A549 (cell line): ENCODE measurements around the gene MMP17. TPM values are rescaled to one million over a fixed set of nuclear protein-coding genes. Genes with fewer than 3 reads are reported as not detected.

Experiments
- ATAC-seq, 2 experiments: fragments of 200-7000 bp in 1 of 2; fragments of >200 bp in 1 of 2; cut with Nextera tagmentation in 1 of 2; cut with Tn5 transposase in 1 of 2; 3 replicates each; pipeline versions ENCODE4 v1.8.0 to v1.9.1; 2018 to 2020; ENCODE audit warnings: mild to moderate bottlenecking in 1 of 2, moderate library complexity in 1 of 2
- CTCF ChIA-PET: fragments of 300-600 bp; sonication (Branson Sonifier 250); formaldehyde crosslinking; extraction: SDS; loops from one replicate; lab custom pipeline; 2021; ENCODE audit warnings: antibody characterized with exemption, inconsistent platforms; lab: Yijun Ruan, JAX
- POLR2A ChIA-PET: fragments of 350-600 bp; formaldehyde crosslinking; extraction: SDS; loops from one replicate; lab custom pipeline; 2021; ENCODE audit warnings: antibody characterized with exemption, inconsistent platforms; lab: Yijun Ruan, JAX
- DNase-seq, 2 experiments: peaks; one replicate each; pipeline versions ENCODE4 v3.0.0 to v3.0.0-alpha.2; 2011 to 2016; ENCODE audit warnings: low read depth in 1 of 2, low spot score in 1 of 2
- FAIRE-seq: peaks from 2 replicates; lab custom pipeline; 2011; peaks lifted over from hg19 to GRCh38; lab: Jason Lieb, UNC
- H3K27ac ChIP-seq, 2 experiments: fragments of >200 bp; sonication (Bioruptor Twin); formaldehyde crosslinking; 3 replicates each; pipeline ENCODE4 v1.5.1; 2016 to 2017
- H3K4me1 ChIP-seq: fragments of >200 bp; sonication (Bioruptor Twin); formaldehyde crosslinking; 3 replicates; pipeline ENCODE4 v1.6.1; 2016
- H3K4me2 ChIP-seq: fragments of >200 bp; sonication (Bioruptor Twin); formaldehyde crosslinking; 3 replicates; pipeline ENCODE4 v1.6.1; 2016
- H3K4me3 ChIP-seq: fragments of >200 bp; sonication (Bioruptor Twin); formaldehyde crosslinking; 3 replicates; pipeline ENCODE4 v1.5.1; 2016
- H3K9me3 ChIP-seq: fragments of >200 bp; sonication (Bioruptor Twin); formaldehyde crosslinking; 3 replicates; pipeline ENCODE4 v1.6.1; 2016
- ATOH8 ChIP-seq: fragments of 250-450 bp; sonication (Bioruptor Pico); IDR thresholded peaks from 2 replicates; pipeline ENCODE4 v1.5.0; 2020; ENCODE audit warnings: low read depth, mild to moderate bottlenecking, moderate library complexity
- CBX2 ChIP-seq: fragments of 200-600 bp; sonication (generic); IDR thresholded peaks from 2 replicates; pipeline ENCODE4 v1.6.1; 2016; ENCODE audit warnings: low read depth, mild to moderate bottlenecking, borderline replicate concordance
- CHD4 ChIP-seq: fragments of 200-600 bp; sonication (generic); IDR thresholded peaks from 2 replicates; pipeline ENCODE4 v1.6.1; 2016; ENCODE audit warnings: antibody characterized with exemption, mild to moderate bottlenecking, borderline replicate concordance
- ESRRA ChIP-seq: fragments of 150-350 bp; IDR thresholded peaks from 2 replicates; pipeline ENCODE4 v1.6.1; 2014; ENCODE audit warnings: mild to moderate bottlenecking, low read length, borderline replicate concordance
- FOXS1 ChIP-seq: fragments of 250-450 bp; sonication (Bioruptor Pico); IDR thresholded peaks from 2 replicates; pipeline ENCODE4 v1.5.0; 2020; ENCODE audit warnings: mild to moderate bottlenecking, moderate library complexity
- GATA3 ChIP-seq: IDR thresholded peaks from 2 replicates; pipeline ENCODE4 v1.6.1; 2012; ENCODE audit warnings: borderline replicate concordance
- HDAC2 ChIP-seq: fragments of 200-600 bp; sonication (generic); IDR thresholded peaks from 2 replicates; pipeline ENCODE4 v1.6.1; 2016
- HEYL ChIP-seq: fragments of 250-450 bp; sonication (Bioruptor Pico); IDR thresholded peaks from 2 replicates; pipeline ENCODE4 v1.8.0; 2021; ENCODE audit warnings: mild to moderate bottlenecking, moderate library complexity
- HMGXB4 ChIP-seq: fragments of 250-450 bp; sonication (Bioruptor Pico); IDR thresholded peaks from 2 replicates; pipeline ENCODE4 v1.5.0; 2021; ENCODE audit warnings: mild to moderate bottlenecking, moderate library complexity, borderline replicate concordance
- HOXA7 ChIP-seq: fragments of 250-450 bp; sonication (Bioruptor Pico); IDR thresholded peaks from 2 replicates; pipeline ENCODE4 v1.5.0; 2020; ENCODE audit warnings: mild to moderate bottlenecking, moderate library complexity
- HOXB5 ChIP-seq: fragments of 250-450 bp; sonication (Bioruptor Pico); IDR thresholded peaks from 2 replicates; pipeline ENCODE4 v1.5.0; 2020; ENCODE audit warnings: mild to moderate bottlenecking, moderate library complexity
- JUN ChIP-seq, 2 experiments: fragments of >200 bp; sonication (Bioruptor Twin); formaldehyde crosslinking; IDR thresholded peaks; 2 replicates in 1 of 2; 3 replicates in 1 of 2; pipeline ENCODE4 v1.6.1; 2016 to 2017
- JUNB ChIP-seq: fragments of >200 bp; sonication (Bioruptor Twin); formaldehyde crosslinking; IDR thresholded peaks from 2 replicates; pipeline ENCODE4 v1.6.1; 2016
- MAFK ChIP-seq: fragments of 450-650 bp; IDR thresholded peaks from 2 replicates; pipeline ENCODE4 v1.6.1; 2014; ENCODE audit not compliant: partially characterized antibody
- MAZ ChIP-seq: fragments of 150-350 bp; IDR thresholded peaks from 2 replicates; pipeline ENCODE4 v1.6.1; 2014; ENCODE audit warnings: antibody characterized with exemption, low read depth, low read length, borderline replicate concordance
- NFE2L2 ChIP-seq: fragments of 150-350 bp; conservative IDR thresholded peaks from 2 replicates; pipeline ENCODE4 v1.6.1; 2014; ENCODE audit warnings: low read length
- NPAS2 ChIP-seq: fragments of 250-450 bp; sonication (Bioruptor Pico); IDR thresholded peaks from 2 replicates; pipeline ENCODE4 v1.8.0; 2022; ENCODE audit warnings: mild to moderate bottlenecking, moderate library complexity, borderline replicate concordance
- NR3C1 ChIP-seq: fragments of >200 bp; sonication (Bioruptor Twin); formaldehyde crosslinking; IDR thresholded peaks from 3 replicates; pipeline ENCODE4 v1.6.1; 2017
- POLR2A ChIP-seq: IDR thresholded peaks from 2 replicates; pipeline ENCODE4 v1.6.1; 2012; ENCODE audit warnings: mild to moderate bottlenecking, low read length
- POLR2AphosphoS2 ChIP-seq: conservative IDR thresholded peaks from 2 replicates; pipeline ENCODE4 v1.6.1; 2012; ENCODE audit warnings: low read length, improper control_type of control experiment, inconsistent platforms
- RCOR1 ChIP-seq: fragments of 150-350 bp; IDR thresholded peaks from 2 replicates; pipeline ENCODE4 v1.6.1; 2014; ENCODE audit warnings: antibody characterized with exemption, low read length, low read depth
- SMC3 ChIP-seq: fragments of >200 bp; sonication (Bioruptor Twin); formaldehyde crosslinking; IDR thresholded peaks from 3 replicates; pipeline ENCODE4 v1.6.1; 2018; ENCODE audit warnings: inconsistent platforms
- SREBF2 ChIP-seq: fragments of 450-650 bp; IDR thresholded peaks from 2 replicates; pipeline ENCODE4 v1.6.1; 2014; ENCODE audit warnings: mild to moderate bottlenecking, moderate library complexity
- TFCP2L1 ChIP-seq: fragments of 250-450 bp; sonication (Bioruptor Pico); IDR thresholded peaks from 2 replicates; pipeline ENCODE4 v1.5.0; 2021; ENCODE audit warnings: mild to moderate bottlenecking
- USF2 ChIP-seq: fragments of 450-650 bp; IDR thresholded peaks from 2 replicates; pipeline ENCODE4 v1.6.1; 2014; ENCODE audit warnings: antibody characterized with exemption
- ZC3H11A ChIP-seq: fragments of 450-650 bp; IDR thresholded peaks from 2 replicates; pipeline ENCODE4 v1.6.1; 2014; ENCODE audit warnings: antibody characterized with exemption, mild to moderate bottlenecking
- ZFP36 ChIP-seq: fragments of 450-650 bp; IDR thresholded peaks from 2 replicates; pipeline ENCODE4 v1.6.1; 2014; ENCODE audit warnings: borderline replicate concordance; ENCODE audit not compliant: partially characterized antibody
- WGBS: methylation state at CpG from one replicate; pipeline ENCODE4 v1.1.6; 2017; ENCODE audit errors: missing lambda C conversion rate; 5-methylcytosine and 5-hydroxymethylcytosine counted together
- polyA plus RNA-seq, 4 experiments: library from polyadenylated mRNA; depleted of rRNA in 3 of 4; stranded (reverse); fragments of >200 nt; fragmentation: RNase III in 1 of 4; extraction: RNeasy Plus Mini Kit Qiagen cat#74134 plus additional on column Dnase treatment in 1 of 4; gene quantifications; 2 replicates in 3 of 4; 3 replicates in 1 of 4; pipeline ENCODE4 v1.2.3, GENCODE V29; 2011 to 2017
- TF ChIP-seq, protein P1 (sequence below): fragments of >200 bp; sonication (Bioruptor Twin); formaldehyde crosslinking; IDR thresholded peaks from 3 replicates; pipeline ENCODE4 v1.5.1; 2016
- TF ChIP-seq, protein P2 (sequence below): IDR thresholded peaks from 2 replicates; pipeline ENCODE4 v1.6.1; 2012; ENCODE audit warnings: low read depth, borderline replicate concordance
- TF ChIP-seq, protein P3 (sequence below): fragments of 200-600 bp; sonication (generic); IDR thresholded peaks from 2 replicates; pipeline ENCODE4 v1.6.1; 2016; ENCODE audit warnings: antibody characterized with exemption, mild to moderate bottlenecking, moderate library complexity

The MMP17 gene
- polyA plus RNA-seq, 2 of the 4 experiments (the other 2 are of a cell fraction) = 6.2 to 7.9 TPM

- TF ChIP-seq HEYL (CRISPR knock-in tag) (no peak), HOXA7 (CRISPR knock-in tag) (no peak), ATOH8 (no peak)
- TF ChIP-seq, all 56 proteins: peak for 0
Observed at GRCh38 chr12:131864469-131864868, 36.3 kb downstream of the MMP17 start (continued).

- Histone ChIP-seq H3K4me3 (no peak overlapping the region), H3K27ac (peak overlapping the region; percentile 96), H3K4me1 (peaks cover 66% of the 10 kb centered on the region), H3K9me3 (no peaks in the 10 kb centered on the region), H3K4me2 (peak overlapping the region; percentile 62)
- ATAC-seq (peak; percentile 62), FAIRE-seq (peak; percentile 98), DNase-seq (peak; percentile 96)
- ChIA-PET CTCF (interaction anchor here (0.8 to 3.2 kb wide), 5 partner anchors 15 to 136 kb away, joined by 3 to 17 read pairs (median 4); partner anchors contain the start of gene EP400), POLR2A (interaction anchor here (1.0 to 1.6 kb wide), 3 partner anchors 31 to 84 kb away, joined by 4 to 6 read pairs (median 5); partner anchors contain the start of gene EP400)
- WGBS = 4% methylated on average over 20 of the region's 20 CpGs
- TF ChIP-seq, protein P1, sequence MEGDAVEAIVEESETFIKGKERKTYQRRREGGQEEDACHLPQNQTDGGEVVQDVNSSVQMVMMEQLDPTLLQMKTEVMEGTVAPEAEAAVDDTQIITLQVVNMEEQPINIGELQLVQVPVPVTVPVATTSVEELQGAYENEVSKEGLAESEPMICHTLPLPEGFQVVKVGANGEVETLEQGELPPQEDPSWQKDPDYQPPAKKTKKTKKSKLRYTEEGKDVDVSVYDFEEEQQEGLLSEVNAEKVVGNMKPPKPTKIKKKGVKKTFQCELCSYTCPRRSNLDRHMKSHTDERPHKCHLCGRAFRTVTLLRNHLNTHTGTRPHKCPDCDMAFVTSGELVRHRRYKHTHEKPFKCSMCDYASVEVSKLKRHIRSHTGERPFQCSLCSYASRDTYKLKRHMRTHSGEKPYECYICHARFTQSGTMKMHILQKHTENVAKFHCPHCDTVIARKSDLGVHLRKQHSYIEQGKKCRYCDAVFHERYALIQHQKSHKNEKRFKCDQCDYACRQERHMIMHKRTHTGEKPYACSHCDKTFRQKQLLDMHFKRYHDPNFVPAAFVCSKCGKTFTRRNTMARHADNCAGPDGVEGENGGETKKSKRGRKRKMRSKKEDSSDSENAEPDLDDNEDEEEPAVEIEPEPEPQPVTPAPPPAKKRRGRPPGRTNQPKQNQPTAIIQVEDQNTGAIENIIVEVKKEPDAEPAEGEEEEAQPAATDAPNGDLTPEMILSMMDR = no peak
- no peak for TF ChIP-seq SMC3
- no peak for TF ChIP-seq ESRRA
- no peak for TF ChIP-seq TFCP2L1 (CRISPR knock-in tag)
- no peak for TF ChIP-seq HDAC2
- TF ChIP-seq FOXS1 (CRISPR knock-in tag) = no peak
- TF ChIP-seq, protein P2, sequence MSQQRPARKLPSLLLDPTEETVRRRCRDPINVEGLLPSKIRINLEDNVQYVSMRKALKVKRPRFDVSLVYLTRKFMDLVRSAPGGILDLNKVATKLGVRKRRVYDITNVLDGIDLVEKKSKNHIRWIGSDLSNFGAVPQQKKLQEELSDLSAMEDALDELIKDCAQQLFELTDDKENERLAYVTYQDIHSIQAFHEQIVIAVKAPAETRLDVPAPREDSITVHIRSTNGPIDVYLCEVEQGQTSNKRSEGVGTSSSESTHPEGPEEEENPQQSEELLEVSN = no peak
- no peak for TF ChIP-seq ZC3H11A
- peak; percentile 86 for TF ChIP-seq JUNB
- no peak for TF ChIP-seq HEYL (CRISPR knock-in tag)
- TF ChIP-seq GATA3 = peak; percentile 85; the same call in 1 of the 2 replicates
- no peak for TF ChIP-seq NPAS2 (CRISPR knock-in tag)
- no peak for TF ChIP-seq USF2
- TF ChIP-seq NFE2L2 = 0 out of 2 replicates have a peak, but pooled peaks have one; percentile 13
- TF ChIP-seq POLR2A = no peak
- TF ChIP-seq CBX2 = no peak
- TF ChIP-seq MAZ = no peak
- no peak for TF ChIP-seq RCOR1
- TF ChIP-seq NR3C1 = no peak
- peak; percentile 76 to 82; a peak in 3 of 5 replicates for TF ChIP-seq JUN (IDR thresholded peaks at IDR 0.05)
- TF ChIP-seq POLR2AphosphoS2 = no peak
- no peak for TF ChIP-seq CHD4
- no peak for TF ChIP-seq SREBF2
- TF ChIP-seq ZFP36 = no peak
- peak; percentile 35 for TF ChIP-seq MAFK
- TF ChIP-seq HMGXB4 = no peak
- no peak for TF ChIP-seq HOXB5 (CRISPR knock-in tag)
- TF ChIP-seq, protein P3, sequence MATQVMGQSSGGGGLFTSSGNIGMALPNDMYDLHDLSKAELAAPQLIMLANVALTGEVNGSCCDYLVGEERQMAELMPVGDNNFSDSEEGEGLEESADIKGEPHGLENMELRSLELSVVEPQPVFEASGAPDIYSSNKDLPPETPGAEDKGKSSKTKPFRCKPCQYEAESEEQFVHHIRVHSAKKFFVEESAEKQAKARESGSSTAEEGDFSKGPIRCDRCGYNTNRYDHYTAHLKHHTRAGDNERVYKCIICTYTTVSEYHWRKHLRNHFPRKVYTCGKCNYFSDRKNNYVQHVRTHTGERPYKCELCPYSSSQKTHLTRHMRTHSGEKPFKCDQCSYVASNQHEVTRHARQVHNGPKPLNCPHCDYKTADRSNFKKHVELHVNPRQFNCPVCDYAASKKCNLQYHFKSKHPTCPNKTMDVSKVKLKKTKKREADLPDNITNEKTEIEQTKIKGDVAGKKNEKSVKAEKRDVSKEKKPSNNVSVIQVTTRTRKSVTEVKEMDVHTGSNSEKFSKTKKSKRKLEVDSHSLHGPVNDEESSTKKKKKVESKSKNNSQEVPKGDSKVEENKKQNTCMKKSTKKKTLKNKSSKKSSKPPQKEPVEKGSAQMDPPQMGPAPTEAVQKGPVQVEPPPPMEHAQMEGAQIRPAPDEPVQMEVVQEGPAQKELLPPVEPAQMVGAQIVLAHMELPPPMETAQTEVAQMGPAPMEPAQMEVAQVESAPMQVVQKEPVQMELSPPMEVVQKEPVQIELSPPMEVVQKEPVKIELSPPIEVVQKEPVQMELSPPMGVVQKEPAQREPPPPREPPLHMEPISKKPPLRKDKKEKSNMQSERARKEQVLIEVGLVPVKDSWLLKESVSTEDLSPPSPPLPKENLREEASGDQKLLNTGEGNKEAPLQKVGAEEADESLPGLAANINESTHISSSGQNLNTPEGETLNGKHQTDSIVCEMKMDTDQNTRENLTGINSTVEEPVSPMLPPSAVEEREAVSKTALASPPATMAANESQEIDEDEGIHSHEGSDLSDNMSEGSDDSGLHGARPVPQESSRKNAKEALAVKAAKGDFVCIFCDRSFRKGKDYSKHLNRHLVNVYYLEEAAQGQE = no peak
Observed at GRCh38 chr12:131865180-131865875, 37.1 kb downstream of the MMP17 start.
